H54 (cell line): ENCODE data around the gene CLDN6.

Experiments
- DNase-seq: peaks from one replicate; pipeline ENCODE4 v3.0.0; 2011; ENCODE audit warnings: low spot score, mixed read lengths; ENCODE audit not compliant: insufficient read length
- FAIRE-seq: peaks from 3 replicates; lab custom pipeline; 2011; peaks lifted over from hg19 to GRCh38; lab: Jason Lieb, UNC
- POLR2A ChIP-seq: IDR thresholded peaks from 2 replicates; pipeline ENCODE4 v1.6.1; 2011; ENCODE audit warnings: low read depth, mild to moderate bottlenecking, low read length

CLDN6 gene

GRCh38 chr16:2988590-2989099 is 29.3 kb downstream of the CLDN6 start:
- no peak for TF ChIP-seq POLR2A
- FAIRE-seq (no peak), DNase-seq (no peak)

GRCh38 chr16:2987833-2988232 is 30.1 kb downstream of the CLDN6 start:
- DNase-seq (peak; percentile 51), FAIRE-seq (no peak)
- no peak for TF ChIP-seq POLR2A

DNA sequence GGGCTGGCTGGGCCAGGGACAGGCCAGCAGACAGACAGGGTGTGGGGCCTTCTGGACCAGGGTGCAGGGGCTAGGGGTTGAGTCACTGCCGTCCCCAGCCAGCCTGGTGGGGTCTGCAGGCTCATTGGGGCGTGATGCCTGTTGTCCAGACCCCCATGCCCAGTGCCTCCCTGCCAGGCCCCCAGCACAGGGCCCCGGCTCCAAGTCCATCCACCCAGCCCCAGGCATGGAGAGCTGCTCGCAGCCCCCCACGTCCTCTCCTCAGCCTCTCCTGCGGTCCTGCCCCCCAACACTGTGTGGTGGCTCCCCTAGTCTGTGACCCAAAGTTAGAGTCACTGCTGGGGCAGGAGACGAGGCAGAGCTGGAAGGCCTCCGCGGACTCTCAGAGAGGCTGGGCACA is 30.7 kb downstream of the CLDN6 start:
- TF ChIP-seq POLR2A = no peak
- DNase-seq (no peak), FAIRE-seq (no peak)

- FAIRE-seq (no peak), DNase-seq (no peak)
- no peak for TF ChIP-seq POLR2A
These were observed 31.3 kb downstream of the CLDN6 start for GRCh38 chr16:2986623-2987188.

DNA sequence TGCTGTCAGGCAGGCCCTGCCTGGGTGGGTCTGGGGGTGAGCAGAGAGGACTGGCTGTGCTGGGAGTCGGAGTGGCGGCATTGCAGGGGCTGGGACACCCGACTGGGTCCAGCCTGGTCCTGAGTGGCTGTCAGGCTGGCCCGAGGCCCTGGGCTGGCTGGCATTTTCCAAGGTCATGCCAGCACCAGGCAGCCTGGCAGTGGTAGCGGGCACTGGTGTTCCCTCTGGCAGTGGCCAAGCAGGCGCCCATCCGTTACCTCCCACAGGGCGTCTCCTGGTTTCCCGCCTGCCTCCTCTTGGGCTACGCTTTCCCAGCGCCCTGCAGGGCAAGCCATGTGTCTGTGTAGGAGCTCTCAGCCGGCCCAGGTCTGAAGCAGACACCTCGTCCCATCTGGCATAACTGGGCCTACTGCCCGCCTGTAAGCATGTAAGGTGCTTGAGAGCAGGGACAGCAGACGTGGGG is 32.1 kb downstream of the CLDN6 start:
- no peak for FAIRE-seq
- TF ChIP-seq POLR2A = no peak

DNA sequence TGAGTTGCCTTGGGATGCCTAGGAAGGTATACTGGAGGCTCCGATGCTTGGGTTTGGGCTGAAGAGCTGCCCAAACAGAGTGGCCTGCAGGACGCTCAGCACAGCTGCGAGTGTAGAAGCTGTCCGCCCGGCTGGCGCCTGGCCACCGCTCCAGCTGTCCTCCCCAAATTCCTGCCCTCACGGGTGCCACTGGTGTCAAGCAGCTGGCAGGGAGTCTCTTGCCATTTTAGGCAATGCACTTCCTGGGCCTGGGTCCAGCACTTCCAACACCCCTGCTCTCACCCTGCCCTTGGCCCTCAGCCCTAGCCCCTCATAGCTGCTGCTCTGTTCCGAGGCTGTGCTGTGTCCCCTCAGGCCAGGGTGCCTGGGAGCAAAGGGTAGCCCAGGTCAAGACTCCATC is 32.5 kb downstream of the CLDN6 start:
- DNase-seq = no peak
- no peak for TF ChIP-seq POLR2A
- no peak for FAIRE-seq

More for the DNA sequence above, 32.1 kb downstream of the CLDN6 start:
- DNase-seq = no peak

- no peak for FAIRE-seq
- DNase-seq = peak; percentile 89
- TF ChIP-seq POLR2A = no peak
These were observed 34.3 kb downstream of the CLDN6 start for GRCh38 chr16:2983706-2984136.

DNA sequence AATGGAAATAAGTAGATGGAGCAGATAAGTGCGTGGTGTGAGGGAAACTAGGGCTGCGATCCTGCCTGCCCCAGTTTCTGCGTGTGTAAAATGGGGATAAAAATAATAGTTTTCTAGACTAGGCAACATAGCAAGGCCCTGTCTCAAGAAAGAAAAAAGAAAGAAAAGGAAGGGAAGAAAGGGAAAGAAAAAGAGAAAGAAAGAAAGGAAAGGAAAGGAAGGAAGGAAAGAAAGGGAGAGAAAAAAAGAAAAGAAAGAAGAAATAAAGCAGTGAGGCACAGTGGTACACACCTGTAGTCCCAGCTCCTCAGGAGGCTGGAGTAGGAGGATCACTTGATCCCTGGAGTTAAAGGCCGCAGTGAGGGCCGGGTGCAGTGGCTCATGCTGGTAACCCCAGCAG is 35.6 kb downstream of the CLDN6 start:
- no peak for DNase-seq
- FAIRE-seq = no peak

DNA sequence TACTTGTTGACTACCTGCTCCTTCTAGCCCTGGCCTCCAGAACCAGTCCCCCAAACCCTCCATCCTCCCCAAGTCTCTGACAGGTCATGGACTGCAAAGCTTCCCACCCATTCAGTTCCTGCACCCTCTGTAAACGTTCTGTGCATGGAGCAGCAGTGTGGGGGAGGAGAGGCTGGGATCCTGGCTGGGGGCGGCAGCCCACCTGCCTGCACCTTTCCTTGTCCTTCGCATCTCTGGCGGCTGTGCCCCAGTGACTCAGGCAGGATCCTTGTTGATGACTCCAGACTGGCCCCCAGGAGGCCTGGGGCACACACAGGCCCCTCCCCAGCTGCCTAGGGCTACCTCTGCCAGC is 36.1 kb downstream of the CLDN6 start:
- DNase-seq = no peak
- TF ChIP-seq POLR2A = no peak
- no peak for FAIRE-seq

More for the DNA sequence above, 35.6 kb downstream of the CLDN6 start:
- no peak for TF ChIP-seq POLR2A

DNA sequence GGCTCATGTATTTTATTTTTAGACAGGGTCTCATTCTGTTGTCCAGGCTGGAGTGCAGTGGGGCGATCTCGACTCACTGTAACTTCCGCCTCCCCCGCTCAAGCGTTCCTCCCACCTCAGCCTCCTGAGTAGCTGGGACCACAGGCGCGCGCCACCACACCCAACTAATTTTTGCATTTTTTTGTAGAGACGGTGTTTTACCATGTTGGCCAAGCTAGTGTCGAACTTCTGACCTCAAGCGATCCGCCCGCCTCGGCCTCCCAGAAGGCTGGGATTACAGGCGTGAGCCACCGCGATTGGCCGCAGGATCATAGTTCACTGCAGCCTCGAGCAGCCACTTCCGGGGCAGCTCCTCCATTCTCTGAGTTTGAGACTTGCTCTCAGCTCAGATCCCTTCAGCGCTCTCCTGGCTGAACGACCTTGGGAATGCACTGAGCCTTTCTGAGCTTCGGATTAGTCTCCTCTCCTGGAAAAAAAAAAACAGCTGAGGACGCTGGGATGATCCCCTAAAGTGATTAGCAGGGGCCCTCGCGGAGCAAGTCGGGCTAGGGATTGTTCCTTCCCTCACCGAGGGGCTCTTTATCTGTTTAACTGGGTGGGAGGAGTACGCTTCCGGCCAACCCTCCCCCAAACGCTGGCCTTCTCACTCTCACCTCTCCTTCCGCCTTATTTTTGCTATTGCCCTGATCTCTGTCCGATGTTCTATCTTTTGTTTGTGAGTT is 36.6 kb downstream of the CLDN6 start:
- FAIRE-seq (no peak), DNase-seq (no peak)
- TF ChIP-seq POLR2A = peak; percentile 14; the same call in 1 of the 2 replicates

DNA sequence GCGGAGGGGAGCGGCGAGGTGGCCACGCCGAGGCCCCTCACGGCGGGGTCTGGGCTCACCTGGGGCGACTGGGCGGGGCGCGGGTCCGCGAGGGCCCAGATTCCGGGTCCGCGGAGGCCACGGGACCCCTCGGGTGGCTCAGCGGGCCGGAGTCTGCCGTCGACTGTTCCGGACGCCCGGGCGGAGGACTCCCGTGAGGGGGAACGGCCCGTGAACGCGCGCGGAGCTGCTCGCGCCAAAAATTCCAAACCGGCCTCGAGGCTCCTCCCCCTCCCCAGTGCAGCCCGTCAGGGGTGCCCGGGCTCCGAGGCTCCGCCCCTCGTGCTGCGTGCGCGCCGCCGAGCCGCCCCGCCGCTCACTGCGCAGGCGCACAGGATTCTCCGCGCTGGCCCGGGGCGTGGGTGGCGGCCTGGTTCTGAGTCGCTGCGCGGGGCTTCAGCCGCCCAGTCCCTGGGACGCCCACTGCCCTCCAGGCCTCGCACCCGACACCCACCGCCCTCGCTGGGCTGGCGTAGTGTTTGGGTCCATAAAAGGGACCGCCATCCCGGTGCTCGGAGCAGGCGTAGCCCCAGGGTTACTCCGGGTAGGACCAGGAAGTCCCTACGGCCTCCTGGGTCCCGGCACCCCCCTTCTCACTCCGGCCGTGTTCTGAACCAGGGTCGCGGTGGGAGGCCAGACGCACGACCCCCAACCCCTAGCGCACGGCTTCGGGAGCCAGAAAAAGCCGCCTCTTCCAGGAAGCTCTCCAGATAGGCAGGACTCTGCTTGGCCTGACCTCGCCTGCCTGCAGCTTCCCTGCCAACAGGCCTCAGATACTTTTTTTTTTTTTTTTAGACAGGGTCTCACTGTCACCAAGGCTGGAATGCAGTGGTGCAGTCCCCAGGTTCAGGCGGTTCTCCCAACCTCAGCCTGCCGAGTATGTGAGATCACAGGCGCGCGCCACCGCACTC is 37.5 kb downstream of the CLDN6 start, which contains the start of gene PKMYT1:
Gene PKMYT1 (minus strand): TSS at position 220 of the 950 bp plus-strand sequence. CDS start 789 bp downstream, outside the sequence.
- peak; percentile 99 for DNase-seq
- no peak for FAIRE-seq
- TF ChIP-seq POLR2A = peak; percentile 79

DNA sequence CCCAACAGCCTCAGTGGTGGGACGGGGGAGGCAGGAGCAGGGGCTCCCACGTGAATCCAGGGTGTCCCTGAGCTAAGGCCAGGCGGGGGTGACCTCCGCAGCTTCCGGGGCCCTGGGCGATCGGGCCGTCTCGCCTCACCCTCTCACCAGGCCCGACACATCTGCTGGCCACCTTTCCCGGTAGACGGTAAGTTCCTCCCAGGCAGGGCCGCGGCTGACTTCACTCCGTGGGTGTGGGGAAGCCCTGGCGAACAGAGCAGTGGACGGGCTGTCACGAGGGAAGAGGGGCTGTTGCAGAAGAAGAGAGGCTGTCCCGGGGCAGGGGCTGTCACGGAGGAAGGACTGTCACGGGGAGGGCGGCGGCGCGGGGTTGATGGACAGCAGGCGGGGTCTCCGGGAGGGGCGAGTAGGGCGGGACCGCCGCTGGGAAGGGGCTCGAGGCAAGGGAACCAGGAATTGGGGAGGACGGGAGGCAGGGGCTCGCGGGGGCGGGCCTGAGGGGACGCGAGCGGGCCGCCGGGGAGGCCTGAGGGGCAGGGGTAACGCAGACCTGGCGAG is 38.2 kb downstream of the CLDN6 start:
- DNase-seq (peak; percentile 36), FAIRE-seq (no peak)
- no peak for TF ChIP-seq POLR2A

GRCh38 chr16:2977440-2977839 is 40.5 kb downstream of the CLDN6 start:
- FAIRE-seq (no peak), DNase-seq (no peak)

More at GRCh38 chr16:2977440-2977839, 40.5 kb downstream of the CLDN6 start:
- no peak for TF ChIP-seq POLR2A
